Measurements from ENCODE around the gene GXYLT2.
A peak's percentile ranks its signal among the peaks of the same experiment; 100 is the strongest.

GXYLT2 gene

DNA sequence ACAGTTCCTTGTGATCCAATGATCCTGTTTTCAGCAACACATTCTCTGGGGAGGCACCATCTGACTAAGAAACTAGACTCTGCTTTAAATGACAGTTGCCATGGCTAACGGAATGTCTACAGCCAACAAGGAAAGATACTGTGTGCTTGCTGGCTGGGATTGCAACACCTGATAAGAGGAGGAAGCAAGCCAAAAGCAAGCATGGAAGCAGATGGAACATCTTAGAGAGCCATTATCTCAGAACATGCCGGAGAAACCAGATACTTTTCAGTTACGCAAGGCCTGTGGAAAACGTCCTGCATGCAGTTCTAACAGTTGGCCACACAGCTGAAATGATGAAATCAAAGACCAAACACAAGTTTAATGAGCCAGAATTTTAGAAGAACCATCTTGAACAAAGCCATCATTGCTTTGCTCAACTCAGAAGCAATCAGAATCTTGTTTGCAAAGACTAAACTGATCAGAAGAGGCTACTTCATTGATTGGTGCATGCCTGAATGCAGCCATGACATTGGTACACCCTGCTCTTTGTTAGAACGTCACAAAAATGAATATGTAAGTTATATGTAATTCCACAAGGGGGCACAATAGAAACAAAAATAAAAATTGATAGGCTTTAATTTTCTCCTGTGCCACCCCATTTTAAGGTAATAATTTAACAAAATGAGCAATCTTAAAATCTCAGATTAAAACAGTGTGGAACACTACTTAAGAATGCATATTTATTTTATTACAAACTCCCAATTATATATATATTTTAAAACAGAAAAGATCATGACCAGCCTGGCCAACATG, 50.8 kb downstream of the GXYLT2 start:
- peak; percentile 98 for DNase-seq (ENCODE audit: low read depth)

DNA sequence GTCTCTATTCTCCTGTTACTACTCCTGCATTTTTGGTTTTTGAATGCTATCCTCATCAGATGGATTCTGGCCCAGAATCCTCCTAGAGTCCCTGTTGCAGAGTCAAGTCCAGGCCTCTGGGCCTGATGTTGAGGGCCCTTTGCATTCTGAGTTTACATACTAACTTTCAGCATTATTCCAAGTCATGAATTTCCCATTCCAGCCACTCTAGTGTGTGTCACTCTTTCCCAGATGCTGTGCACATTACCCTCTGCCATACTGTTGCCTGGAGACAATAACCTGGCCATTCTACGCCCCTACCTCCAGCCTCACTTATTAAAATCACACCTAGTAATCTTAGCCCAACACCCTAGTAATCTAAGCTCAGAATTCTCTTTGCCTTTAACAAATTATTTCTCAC, 53.4 kb downstream of the GXYLT2 start:
- DNase-seq (ENCODE audit: low read depth), result no peak

DNA sequence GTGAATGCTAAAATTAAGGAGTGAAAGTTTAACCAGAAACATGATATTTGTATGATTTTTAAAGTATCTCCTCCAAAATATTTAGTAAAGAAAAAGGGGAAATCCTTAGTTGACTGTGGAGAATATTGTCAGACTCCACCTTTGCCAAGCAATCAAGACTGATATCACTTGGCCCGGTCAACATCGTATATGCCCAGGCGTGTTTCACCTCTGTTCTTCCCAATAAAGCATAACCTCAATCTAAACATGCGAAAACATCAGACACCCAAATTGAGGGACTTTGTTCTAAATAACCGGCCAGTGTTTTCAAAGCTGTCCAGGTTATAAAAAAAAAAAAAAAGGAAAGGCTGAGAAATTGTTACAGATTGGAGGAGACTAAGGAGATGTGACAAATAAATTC, 54.6 kb downstream of the GXYLT2 start:
- DNase-seq (ENCODE audit: low read depth), result no peak

DNA sequence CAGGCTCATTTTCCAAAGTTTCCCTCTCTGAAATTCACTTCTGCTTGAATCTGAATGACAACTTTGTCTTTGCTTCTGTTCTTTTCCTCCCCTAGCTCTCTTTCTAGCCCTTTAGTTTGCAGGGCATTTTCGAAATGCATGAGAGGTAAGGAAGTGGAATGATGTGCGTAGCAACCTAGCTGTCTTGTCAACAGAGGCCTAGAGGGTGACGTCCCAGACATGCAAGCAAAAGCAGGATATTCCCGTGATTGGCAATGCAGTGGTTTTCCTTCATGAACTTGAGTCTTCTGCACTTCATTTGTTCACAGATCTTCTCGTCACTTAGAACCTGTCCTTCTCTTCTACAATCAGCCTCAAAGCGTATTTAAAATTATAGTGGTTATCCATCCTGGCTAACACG, 56.9 kb downstream of the GXYLT2 start:
- no peak for DNase-seq (ENCODE audit: low read depth)

DNA sequence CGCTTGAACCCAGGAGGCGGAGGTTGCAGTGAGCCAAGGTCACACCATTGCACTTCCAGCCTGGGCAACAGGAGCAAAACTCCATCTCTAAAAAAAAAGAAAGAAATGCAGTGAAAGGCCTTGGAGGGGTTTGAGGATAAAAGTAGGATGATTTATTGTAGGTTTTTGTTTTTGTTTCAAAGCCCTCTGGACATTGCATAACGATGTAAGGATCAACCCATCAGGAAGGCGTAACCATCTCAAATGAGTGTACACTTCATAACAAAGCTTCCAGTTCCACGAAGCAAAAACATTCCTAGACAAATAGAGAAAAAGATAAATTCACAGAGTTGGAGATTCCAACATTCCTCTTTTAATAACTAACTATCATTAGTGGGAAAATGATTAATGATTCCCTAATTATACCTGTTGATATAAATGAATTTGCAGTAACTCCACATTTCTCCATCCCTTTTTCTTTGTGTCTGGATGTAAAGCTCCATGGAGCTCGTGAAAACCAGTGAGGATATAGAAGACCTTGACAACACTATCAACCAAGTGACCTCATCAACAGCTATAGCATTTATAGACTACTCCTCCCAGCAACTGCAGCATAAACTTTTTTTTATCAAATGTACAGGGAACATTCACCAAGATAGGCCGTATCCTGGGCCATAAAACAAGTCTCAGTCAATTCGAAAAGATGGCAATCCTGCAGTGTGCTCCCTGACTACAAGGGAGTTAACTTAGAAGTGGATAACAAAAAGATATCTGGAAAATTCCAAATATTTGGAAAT, 60.1 kb downstream of the GXYLT2 start:
- no peak for DNase-seq (ENCODE audit: low read depth)

DNA sequence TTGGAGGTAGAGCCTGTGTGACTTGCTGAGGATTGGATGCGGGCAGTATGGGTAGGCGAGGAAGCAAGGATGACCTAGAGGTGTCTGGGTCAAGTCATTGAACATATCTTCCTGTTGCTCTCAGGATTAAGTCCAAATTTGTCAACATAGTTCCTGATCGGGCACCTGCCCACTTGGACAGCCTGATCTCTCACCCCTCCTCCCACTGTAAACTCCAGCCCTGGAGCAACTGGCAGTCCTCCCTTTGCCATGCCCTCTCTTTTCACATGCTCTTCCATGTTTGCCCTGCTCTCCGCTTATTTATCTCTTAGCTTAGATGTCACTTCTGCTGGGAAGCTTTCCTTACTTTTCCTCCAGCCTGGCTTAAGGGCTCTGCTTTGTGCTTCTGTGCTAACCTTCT, 61.2 kb downstream of the GXYLT2 start:
- no peak for DNase-seq (ENCODE audit: low read depth)

DNA sequence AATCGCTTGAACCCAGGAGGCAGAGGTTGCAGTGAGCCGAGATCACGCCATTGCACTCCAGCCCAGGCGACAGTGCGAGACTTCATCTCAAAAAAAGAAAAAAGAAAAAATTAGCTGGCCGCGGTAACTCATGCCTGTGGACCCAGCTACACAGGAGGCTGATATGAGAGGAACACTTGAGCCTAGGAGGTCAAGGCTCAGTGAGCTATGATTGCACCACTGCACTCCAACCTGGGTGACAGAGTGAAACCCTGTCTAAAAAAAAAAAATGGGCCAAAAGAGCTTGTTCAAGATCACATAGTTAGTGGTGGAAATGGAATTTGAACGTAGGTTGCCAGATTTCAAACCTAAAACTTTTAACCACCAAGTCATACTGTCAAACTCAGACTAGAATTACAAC, 62.5 kb downstream of the GXYLT2 start:
- DNase-seq (ENCODE audit: low read depth), result no peak

DNA sequence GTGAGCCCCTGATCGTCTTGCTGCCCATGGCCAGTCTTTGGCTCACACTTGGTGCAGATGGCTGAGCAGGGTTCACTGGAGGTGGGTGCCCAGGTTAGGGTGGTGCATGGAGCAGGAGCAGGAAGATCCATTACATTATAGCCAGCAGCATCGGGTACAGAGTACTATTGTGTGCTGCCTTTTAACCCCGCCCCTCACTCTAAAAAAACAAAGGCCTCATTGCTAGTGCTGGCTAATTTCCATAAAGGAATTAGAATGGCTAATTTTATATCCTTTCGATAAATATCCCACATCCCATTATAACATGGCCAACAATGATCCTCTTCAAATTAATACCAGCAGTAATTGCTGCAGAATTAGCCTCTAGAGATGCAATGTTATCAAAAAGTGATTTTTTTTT, 63.0 kb downstream of the GXYLT2 start:
- DNase-seq (ENCODE audit: low read depth), result no peak

DNA sequence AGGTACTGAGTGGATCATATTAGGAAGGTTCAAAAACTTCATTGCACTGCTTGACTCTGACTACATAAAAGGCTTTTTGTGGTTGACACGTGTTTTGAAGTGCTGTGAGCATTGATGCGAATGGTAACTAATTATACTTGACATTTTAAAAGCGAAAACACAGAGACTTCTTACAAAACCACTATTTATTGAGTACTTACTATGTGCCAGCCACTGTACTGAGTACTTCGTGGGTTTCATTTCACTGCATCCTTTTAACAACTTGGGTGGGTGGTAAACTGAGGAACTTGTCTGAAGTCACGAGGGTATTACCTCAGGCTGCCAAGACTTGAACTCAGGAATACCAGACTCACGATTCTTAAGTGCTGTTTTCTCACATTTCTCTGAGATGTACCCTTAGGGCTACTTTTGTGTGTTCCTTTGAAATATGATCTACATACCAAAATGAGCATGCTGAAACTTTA, 63.4 kb downstream of the GXYLT2 start:
- no peak for DNase-seq (ENCODE audit: low read depth)

DNA sequence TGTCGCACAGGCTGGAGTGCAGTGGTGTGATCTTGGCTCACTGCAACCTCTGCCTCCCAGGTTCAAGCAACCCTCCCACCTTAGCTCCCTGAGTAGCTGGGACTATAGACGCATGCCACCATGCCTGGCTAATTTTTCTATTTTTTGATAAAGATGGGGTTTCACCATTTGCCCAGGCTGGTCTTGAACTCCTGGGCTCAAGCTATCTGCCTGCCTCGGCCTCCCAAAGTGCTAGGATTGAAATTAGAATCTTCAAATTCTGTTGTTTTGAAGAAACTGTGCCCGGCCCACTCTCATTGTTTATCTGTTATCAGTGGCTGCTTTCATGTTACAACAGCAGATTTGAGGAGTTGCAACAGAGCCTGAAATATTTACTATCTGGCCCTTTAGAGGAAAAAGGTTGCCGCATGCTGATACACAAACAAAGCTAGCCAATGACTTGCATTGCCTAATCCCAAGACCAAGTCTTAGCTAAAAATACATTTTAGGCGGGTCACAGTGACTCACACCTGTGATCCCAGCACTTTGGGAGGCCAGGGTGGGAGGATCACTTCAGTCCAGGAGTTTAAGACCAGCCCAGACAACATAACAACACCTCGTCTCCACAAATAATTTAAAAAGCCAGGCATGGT, 65.6 kb downstream of the GXYLT2 start:
- DNase-seq (ENCODE audit: low read depth), result peak; percentile 36

DNA sequence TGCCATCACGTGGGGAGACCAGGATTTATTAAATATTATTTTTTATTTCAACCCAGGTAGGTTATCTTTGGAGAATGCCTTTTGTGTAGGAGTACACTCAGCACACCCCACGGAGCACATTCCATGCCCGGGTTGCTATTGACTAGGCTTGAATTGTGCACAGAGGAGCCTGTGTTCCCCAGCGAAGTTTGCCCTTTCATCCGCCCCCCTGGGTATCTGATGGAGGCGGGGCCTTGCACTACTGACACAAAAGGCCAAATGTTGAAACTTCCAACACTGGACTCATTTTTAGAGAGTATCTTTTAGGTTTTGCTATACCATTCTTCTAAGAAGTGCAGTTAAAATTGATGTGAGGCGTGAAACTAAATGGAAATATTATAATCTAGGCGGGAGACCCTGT, 69.5 kb downstream of the GXYLT2 start:
- DNase-seq (ENCODE audit: low read depth), result no peak

DNA sequence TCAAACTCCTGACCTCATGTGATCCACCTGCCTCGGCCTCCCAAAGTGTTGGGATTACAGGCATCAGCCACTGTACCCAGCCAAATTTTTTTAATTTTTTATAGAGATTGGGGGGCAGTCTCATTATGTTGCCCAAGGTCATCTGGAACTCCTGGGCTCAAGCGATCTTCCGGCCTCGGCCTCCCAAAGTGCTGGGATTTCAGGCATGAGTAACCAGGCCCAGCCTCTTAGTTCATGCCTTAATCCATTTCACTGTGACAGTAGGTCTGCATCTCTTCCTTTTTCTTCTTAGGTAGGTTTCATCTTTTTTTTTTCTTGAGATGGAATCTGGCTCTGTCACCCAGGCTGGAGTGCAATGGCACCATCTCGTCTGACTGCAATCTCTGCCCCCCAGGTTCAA, 71.5 kb downstream of the GXYLT2 start:
- no peak for DNase-seq (ENCODE audit: low read depth)

DNA sequence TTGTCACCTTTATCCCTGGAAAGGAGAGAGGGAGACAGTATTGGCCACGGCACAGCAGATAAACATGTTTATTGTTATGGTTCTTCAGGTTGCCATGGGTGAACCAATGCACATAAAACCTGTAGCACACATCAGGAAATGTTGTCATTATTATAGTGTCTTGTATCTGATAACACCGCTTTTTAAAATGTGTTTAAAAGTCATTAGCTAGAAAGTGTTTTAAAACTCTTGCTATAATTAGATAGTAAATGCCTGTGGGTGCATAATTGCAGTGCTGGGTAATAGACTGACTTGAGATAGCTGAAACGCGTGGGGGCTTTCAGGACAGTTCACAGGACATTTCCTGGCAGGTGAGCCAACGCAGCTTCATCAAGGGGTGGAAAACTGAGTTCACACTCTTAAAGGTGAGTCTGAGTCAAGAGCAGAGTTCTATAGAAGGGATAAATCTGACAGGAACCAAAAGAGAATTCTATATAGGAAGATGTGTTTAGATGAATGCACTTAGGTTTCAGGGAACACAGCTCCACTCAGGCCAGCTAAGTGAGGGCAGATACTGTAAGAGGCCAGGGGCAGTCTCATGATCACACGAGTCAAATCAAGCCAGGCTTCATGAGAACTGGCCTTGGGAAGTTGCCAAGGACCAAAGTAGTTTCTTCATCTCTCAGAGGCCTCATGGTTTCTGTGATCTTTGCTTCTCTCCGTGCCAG, 73.1 kb downstream of the GXYLT2 start:
- peak; percentile 82 for DNase-seq (ENCODE audit: low read depth)

DNA sequence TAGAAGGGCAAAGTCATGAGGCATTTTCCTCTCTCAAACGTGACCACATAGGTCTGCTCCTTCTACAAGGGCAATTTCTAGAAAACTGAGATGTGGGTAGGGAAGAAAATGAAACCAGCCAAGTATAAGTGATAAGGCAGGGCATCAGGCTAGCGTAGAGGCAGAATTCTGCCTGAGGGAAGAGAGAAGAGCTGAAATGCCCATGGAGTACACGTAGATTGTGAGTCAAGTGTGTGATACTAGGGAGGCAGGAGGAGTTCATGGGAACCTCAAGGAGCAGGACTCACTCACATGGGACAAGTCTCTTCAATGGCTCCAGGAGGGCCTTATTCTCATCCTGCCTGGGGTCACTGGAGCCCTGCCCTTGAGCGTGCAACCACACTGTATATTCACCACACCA, 73.9 kb downstream of the GXYLT2 start:
- no peak for DNase-seq (ENCODE audit: low read depth)

DNA sequence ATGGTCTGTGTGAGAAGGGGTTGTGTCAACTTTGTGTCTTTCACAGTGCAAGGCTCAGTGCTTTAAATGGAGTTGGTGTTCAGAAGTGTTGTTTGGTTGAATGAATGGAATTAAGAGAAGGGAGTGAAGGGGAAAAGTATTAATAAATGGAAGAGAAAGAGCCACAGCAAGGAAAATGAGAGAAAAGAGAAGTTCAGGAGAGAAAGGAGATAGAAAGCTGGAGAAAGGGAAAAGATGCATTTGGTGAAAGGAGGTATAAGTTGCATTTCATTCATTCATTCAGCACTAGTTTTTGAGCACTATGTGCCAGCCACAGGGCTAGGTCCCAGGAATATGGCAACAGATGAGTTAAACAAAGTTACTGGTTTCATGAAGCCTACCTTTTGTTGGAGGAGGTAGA, 74.5 kb downstream of the GXYLT2 start:
- no peak for DNase-seq (ENCODE audit: low read depth)

DNA sequence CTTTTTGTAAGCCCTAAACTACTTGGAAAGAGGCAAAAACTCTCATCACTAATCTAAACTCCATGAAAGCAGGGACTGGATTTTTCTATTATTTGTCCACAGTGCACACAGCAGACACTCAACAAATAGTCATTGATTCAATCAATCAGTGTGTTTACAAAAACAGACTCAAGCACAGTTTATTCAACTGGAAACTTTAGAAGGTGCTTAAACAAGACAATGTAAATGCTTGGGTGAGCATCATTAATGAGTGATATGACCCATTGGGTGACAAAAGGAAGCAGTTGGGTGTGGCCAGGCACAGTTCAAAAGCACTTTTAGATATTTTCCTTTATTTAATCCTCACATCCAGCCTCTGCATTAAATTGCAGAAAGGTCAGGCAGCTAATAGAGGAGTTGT, 76.8 kb downstream of the GXYLT2 start:
- no peak for DNase-seq (ENCODE audit: low read depth)

DNA sequence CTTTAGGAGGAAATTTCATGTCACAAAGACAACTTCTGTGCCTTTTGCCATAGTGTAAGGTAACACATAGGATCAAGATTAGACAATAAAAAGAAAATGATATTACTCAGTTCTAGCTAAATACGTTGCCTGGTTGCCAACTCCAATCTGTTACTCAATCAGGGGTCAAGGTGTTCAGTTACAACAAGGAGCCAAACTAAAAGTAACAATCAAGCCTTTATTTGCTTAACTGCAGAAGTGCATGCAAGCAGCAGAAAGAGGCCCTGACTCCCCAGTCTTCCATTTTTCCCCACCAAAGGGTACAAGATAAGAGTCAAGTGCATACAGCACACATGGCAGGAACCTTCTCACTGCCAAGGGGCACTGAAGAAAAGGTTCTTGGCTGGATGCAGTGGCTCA, 80.4 kb downstream of the GXYLT2 start:
- no peak for DNase-seq (ENCODE audit: low read depth)

DNA sequence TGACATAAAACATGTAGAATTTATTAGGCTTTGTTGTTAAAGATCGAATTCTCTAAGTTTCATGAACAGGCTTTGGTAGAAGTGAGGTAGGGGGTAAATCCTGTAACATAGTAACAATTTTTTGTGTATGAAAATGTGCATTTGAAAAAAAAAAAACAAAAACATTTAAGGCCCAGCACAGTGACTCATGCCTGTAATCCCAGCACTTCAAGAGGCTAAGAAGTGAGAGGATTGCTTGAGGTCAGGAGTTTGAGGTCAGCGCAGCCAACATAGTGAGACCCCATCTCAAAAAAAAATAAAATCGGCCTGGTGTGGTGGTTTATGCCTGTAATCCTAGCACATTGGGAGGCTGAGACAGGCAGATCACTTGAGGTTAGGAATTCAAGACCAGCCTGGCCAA, 81.9 kb downstream of the GXYLT2 start:
- no peak for DNase-seq (ENCODE audit: low read depth)

DNA sequence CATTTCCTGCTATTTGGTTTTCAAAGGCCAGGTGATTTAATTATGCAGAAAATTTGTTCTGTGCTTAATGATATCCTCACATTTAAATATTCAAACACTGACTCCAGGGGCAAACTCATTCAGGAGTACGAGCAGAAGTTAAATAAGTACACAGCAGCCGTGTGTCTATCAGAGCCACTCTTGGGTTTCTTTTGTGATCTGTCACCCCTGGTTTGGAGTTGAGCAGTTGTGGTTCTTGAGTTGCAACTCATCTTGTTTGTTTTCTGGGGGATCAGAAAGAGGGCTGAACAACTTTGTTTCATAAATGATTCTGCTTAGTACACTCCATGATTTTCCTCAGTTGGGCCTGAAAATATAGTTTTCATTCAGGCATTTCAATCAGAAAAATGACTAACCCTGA, 83.1 kb downstream of the GXYLT2 start:
- no peak for DNase-seq (ENCODE audit: low read depth)

DNA sequence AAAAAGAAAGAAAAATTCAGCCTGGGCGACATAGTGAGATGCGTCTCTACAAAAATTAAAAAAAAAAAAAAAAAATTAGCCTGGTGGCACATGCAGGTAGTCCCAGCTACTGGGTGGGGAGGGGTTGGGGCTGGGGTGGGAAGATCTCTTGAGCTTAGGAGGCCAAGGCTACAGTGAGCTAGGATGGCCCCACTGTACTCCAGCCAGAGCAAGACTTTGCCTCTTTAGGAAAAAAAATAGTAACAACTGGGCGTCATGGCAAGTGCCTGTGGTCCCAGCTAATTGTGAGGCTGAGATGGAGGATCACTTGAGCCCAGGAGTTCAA, 84.8 kb downstream of the GXYLT2 start:
- no peak for DNase-seq (ENCODE audit: low read depth)

DNA sequence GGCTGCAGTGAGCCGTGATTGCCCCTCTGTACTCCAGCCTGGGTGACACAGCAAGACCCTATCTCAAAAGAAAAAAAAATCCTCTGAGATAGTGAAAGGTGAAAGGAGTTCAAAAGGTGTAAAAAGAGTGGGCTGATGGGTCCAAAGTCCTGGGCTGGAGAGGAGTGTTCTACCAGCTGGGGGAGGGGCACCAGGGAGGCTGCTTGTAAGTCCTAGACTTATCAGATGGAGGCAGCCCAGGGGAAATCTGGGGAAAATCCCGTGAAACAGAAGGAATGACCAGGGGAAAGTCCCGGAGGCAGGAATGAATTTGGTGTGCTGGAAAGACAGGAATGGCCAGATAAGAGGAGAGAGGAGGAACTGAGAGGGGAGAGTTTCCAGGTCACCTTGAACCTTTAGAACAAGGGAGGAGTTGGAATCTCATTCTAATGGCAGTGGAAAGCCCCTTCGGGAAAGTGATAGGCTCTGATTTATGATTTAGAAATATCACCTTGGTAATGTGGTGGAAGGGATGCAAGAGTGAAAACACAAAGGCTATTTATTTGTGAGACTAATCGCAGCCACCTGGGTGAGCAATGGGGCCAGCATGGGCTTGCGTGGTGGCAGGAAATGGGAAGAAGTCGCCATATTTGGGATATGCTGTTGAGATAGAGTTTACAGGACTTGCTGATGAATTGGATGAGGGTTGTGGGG, 85.3 kb downstream of the GXYLT2 start:
- DNase-seq (ENCODE audit: low read depth), result no peak

DNA sequence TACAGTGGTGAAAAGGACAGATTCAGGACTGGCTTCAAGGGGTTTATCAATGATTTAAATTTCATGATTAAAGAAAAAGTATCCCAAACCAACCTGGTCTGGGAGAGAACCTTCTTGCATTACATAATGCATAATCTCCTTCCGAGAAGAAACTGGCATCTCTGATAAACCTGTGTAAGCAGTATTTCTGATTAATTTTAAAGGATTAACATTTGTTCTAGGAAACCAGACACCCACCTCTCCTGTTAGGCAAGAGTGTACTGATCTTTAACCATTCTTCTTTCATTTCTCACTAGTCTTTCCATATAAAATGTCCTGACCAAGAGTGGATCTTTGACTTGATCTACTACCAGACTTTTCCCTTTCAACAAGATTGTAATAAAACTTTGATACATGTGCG, 85.9 kb downstream of the GXYLT2 start:
- DNase-seq (ENCODE audit: low read depth), result no peak
